ENCODE measurements around the gene HELQ. TPM values are rescaled to one million over a fixed set of nuclear protein-coding genes. Genes with fewer than 3 reads are reported as not detected.
A peak's percentile ranks its signal among the peaks of the same experiment; 100 is the strongest.

Gene HELQ
- total and polyA plus RNA-seq, 2 of the 13 experiments (the other 11 are each of a cell fraction or from before 2014, with no cell fraction given): 6.6 to 10.8 TPM

GRCh38 chr4:83455281-83456183 is at the start of gene HELQ, which contains the start of gene MRPS18C (continued):
- 0 out of 2 replicates have a peak, but pooled peaks have one; percentile 48 for TF ChIP-seq ZNF160 (CRISPR knock-in tag; IDR thresholded peaks at IDR 0.05)
- peak; percentile 87; the same call in 1 of the 2 replicates for TF ChIP-seq ZXDC (CRISPR knock-in tag; IDR thresholded peaks at IDR 0.05)
- TF ChIP-seq ATF7 (IDR thresholded peaks at IDR 0.05): no peak
- TF ChIP-seq ATF7 (CRISPR knock-in tag; IDR thresholded peaks at IDR 0.05): peak; percentile 43; the same call in 1 of the 2 replicates
- 0 out of 2 replicates have a peak, but pooled peaks have one; percentile 68 for TF ChIP-seq CENPT (CRISPR knock-in tag; IDR thresholded peaks at IDR 0.05; ENCODE audit: low read depth)
- 0 out of 2 replicates have a peak, but pooled peaks have one; percentile 18 for TF ChIP-seq ZSCAN30 (CRISPR knock-in tag; IDR thresholded peaks at IDR 0.05)
- no peak for TF ChIP-seq TCF7L2 (IDR thresholded peaks at IDR 0.05; ENCODE audit: low read depth, low read length)
- TF ChIP-seq ZNF891 (CRISPR knock-in tag; IDR thresholded peaks at IDR 0.05): peak; percentile 84
- TF ChIP-seq PPARG (CRISPR knock-in tag; conservative IDR thresholded peaks at IDR 0.05): 0 out of 2 replicates have a peak, but pooled peaks have one; percentile 40
- TF ChIP-seq ZNF775 (CRISPR knock-in tag; IDR thresholded peaks at IDR 0.05; ENCODE audit: borderline replicate concordance): 0 out of 2 replicates have a peak, but pooled peaks have one; percentile 63
- no peak for TF ChIP-seq ZBTB1 (CRISPR knock-in tag; IDR thresholded peaks at IDR 0.05; ENCODE audit: borderline replicate concordance)
- peak; percentile 81 for TF ChIP-seq ISL2 (CRISPR knock-in tag; IDR thresholded peaks at IDR 0.05)
- TF ChIP-seq ZBTB3 (CRISPR knock-in tag; IDR thresholded peaks at IDR 0.05; ENCODE audit: borderline replicate concordance, low read depth): no peak
- peak; percentile 55; the same call in 1 of the 2 replicates for TF ChIP-seq PAXIP1 (CRISPR knock-in tag; conservative IDR thresholded peaks at IDR 0.05)
- no peak for TF ChIP-seq RORA (CRISPR knock-in tag; IDR thresholded peaks at IDR 0.05)
- no peak for TF ChIP-seq ZNF597 (CRISPR knock-in tag; IDR thresholded peaks at IDR 0.05)
- TF ChIP-seq ZNF558 (CRISPR knock-in tag; IDR thresholded peaks at IDR 0.05; ENCODE audit: borderline replicate concordance): peak; percentile 84; the same call in 1 of the 2 replicates
- no peak for TF ChIP-seq ARNTL (CRISPR knock-in tag; IDR thresholded peaks at IDR 0.05)
- TF ChIP-seq TOPORS (CRISPR knock-in tag; IDR thresholded peaks at IDR 0.05): peak; percentile 86
- TF ChIP-seq MYC (CRISPR knock-in tag; IDR thresholded peaks at IDR 0.05; ENCODE audit: borderline replicate concordance): peak; percentile 87
- peak; percentile 96; the same call in 1 of the 2 replicates for TF ChIP-seq DMAP1 (CRISPR knock-in tag; IDR thresholded peaks at IDR 0.05)
- TF ChIP-seq ZNF772 (CRISPR knock-in tag; IDR thresholded peaks at IDR 0.05): peak; percentile 90
